GM18519 (cell line): ENCODE measurements around the gene PLOD2.

Source experiments
- ATAC-seq: cut with Tn5 transposase; IDR thresholded peaks from one replicate; pipeline ENCODE4 v1.9.1; 2021; ENCODE audit warnings: mild to moderate bottlenecking, moderate library complexity; ENCODE audit not compliant: unreplicated experiment, low FRiP score

The PLOD2 gene

GRCh38 chr3:146052791-146053310 lies 108.1 kb downstream of the PLOD2 start:
- no peak for ATAC-seq

GRCh38 chr3:146052056-146052790 lies 108.8 kb downstream of the PLOD2 start:
- ATAC-seq = no peak

- ATAC-seq = no peak
These were observed 110.3 kb downstream of the PLOD2 start for GRCh38 chr3:146050691-146051090.

- ATAC-seq = no peak
These were observed 113.5 kb downstream of the PLOD2 start for GRCh38 chr3:146047485-146047884.

- ATAC-seq = no peak
These were observed 116.9 kb downstream of the PLOD2 start for GRCh38 chr3:146044046-146044445.

DNA sequence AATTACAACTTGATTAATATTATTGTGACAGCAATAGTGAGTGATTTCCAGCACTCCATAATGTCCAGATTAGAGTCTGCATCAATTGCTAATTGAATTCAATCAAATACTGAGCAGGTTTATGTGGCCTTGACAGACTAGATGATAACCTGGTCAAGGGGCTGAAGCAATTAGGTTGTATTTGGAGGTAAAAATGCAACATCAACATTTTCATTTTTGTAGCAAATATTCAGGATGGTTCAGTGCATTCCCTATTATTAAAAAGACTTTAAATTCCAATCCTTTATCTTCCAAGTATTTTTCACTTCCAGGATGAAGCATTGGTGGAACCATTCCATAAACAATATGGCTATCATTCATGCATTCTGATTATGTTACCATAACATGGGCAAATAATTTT lies 120.4 kb downstream of the PLOD2 start:
- ATAC-seq = no peak

DNA sequence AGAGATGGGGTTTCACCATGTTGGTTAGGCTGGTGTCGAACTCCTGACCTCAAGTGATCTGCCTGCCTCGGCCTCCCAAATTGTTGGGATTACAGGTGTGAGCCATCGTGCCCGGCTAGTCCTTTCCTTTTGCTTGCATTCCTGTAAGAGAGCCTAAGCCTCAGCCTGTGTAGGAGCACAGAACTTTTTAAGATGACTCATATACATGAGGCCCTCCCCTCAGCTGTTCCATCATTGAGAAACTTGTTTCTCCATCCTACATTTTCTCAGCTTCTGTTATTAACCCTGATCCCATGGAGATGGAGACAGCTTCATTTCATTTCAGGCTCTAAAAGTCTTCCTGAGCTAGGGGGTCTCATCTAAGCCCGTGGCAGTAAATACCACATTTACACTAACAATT lies 123.3 kb downstream of the PLOD2 start:
- no peak for ATAC-seq

- no peak for ATAC-seq
These were observed 124.7 kb downstream of the PLOD2 start for GRCh38 chr3:146036281-146036680.

DNA sequence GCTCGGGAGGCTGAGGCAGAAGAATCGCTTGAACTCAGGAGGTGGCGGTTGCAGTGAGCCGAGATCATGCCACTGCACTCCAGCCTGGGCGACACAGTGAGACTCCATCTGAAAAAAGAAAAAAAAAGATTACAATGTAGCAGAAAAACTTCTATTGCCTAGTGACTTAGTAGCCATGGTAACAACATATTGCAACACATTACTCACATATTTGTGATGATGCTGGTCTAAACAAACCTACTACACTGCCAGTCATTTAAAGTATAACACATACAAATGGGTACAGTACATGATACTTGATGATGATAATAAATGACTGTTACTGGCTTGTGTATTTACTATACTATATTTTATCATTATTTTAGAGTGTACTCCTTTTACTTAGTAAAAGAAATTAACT lies 125.6 kb downstream of the PLOD2 start:
- ATAC-seq = no peak

- no peak for ATAC-seq
These were observed 127.0 kb downstream of the PLOD2 start for GRCh38 chr3:146033950-146034349.

GRCh38 chr3:146026547-146026946 lies 134.4 kb downstream of the PLOD2 start:
- no peak for ATAC-seq

DNA sequence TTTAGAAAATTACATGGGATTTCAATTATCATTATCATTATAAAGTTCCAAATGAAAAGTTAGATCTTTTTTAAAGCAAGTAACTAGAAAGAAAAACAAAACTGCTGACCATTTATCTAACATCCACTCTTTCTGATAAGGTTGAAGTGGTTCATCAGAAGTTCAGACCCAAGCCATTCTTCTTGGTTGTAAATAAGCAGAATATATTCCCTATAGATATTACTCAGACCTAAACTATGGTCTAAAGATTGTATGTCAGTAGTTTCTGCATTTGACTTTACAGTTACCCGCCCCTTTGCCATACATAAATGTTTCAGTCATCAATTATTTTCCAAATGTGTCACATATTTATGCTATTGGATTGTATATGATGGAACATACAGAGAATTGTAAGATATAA lies 136.7 kb downstream of the PLOD2 start:
- ATAC-seq = no peak

DNA sequence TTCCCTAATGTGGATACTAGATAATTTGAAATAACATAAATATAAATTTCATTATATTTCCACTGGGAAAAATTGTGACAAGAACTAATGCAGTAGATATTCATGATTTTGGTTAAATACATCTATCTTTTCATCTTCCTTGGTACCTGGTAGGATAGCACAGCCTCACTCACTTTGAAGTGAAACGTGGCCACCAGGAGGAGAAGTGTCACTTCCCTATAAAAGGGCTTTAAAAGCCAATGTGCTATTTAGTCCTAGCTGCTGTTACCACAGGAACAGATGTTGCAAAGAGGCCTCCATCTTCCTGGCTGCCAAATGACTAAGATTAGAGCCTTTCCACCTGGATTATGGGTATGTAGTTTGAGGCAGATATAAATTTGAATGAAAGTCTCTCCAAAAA lies 140.0 kb downstream of the PLOD2 start:
- ATAC-seq = no peak

GRCh38 chr3:146019508-146019907 lies 141.5 kb downstream of the PLOD2 start:
- no peak for ATAC-seq
